IPS-18a (cell line): ENCODE measurements around the gene PAFAH1B1.
"Not testable (repeated sequence)": the region's sequence is repeated elsewhere in the genome, so short reads cannot be mapped to it uniquely, and the experiment has no call there.

Source experiments
- H3K27ac ChIP-seq: one replicate; pipeline ENCODE4 v1.5.1; 2013; ENCODE audit warnings: low read length
- H3K27me3 ChIP-seq: one replicate; pipeline ENCODE4 v1.6.1; 2013; ENCODE audit warnings: mild to moderate bottlenecking, low read length; ENCODE audit not compliant: control insufficient read depth, insufficient read depth
- H3K36me3 ChIP-seq: one replicate; pipeline ENCODE4 v1.6.1; 2013; ENCODE audit warnings: low read depth, low read length; ENCODE audit not compliant: control insufficient read depth
- H3K4me1 ChIP-seq: one replicate; pipeline ENCODE4 v1.6.1; 2013; ENCODE audit warnings: low read depth, low read length; ENCODE audit not compliant: control insufficient read depth
- H3K4me3 ChIP-seq: one replicate; pipeline ENCODE4 v1.5.1; 2013; ENCODE audit warnings: low read length
- H3K9ac ChIP-seq: one replicate; pipeline ENCODE4 v1.6.1; 2013; ENCODE audit warnings: mild to moderate bottlenecking, low read length, moderate library complexity
- H3K9me3 ChIP-seq: one replicate; pipeline ENCODE4 v1.6.1; 2013; ENCODE audit warnings: low read depth, low read length; ENCODE audit not compliant: control insufficient read depth

PAFAH1B1 gene

DNA sequence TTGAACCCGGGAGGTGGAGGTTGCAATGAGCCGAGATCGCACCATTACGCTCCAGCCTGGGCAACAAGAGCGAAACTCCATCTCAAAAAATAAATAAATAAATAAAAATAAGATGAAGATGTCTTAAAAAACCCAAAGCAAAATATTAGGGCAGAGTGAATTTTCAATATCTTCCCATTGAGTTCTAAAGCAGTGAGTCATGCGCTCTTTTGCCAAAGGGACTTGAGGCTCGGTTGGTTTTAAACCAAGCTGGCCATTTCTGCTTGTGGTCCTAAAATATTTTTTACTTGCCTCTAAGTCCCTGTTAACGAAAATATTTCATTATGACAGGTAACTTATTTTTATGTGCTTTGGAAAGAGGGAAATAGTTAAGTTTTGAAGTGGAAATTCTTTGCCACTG is 4.7 kb downstream of the PAFAH1B1 start:
- H3K9ac ChIP-seq = no peak overlapping the region
- no peaks in the 10 kb centered on the region for H3K9me3 ChIP-seq
- H3K27me3 ChIP-seq = no peaks in the 10 kb centered on the region
- H3K4me1 ChIP-seq = peaks cover 18% of the 10 kb centered on the region
- H3K36me3 ChIP-seq = no peaks in the 10 kb centered on the region
- H3K27ac ChIP-seq = no peak overlapping the region
- no peak overlapping the region for H3K4me3 ChIP-seq

DNA sequence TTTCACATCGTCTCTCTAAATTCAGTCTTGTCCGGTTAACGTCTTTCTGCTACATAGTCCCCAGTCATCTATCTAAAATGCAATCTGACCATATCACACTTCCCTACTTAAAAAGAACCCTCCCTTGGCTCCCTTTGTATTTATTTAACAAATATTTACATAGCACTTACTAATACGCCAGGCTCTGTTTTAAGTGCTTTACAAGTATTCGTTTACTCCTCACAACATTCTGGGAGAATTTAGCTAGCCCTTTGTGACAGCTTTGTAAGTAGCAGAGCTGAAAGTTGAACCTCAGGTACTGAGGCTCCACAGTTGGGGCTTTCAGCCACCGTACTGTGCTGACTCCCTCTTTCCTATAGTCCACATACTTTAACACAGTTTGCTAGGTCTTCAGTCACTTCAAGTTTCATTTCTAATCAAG is 9.2 kb downstream of the PAFAH1B1 start:
- H3K4me3 ChIP-seq = no peak overlapping the region
- H3K9me3 ChIP-seq = no peaks in the 10 kb centered on the region
- H3K4me1 ChIP-seq = peaks cover 10% of the 10 kb centered on the region
- no peak overlapping the region for H3K9ac ChIP-seq
- peaks cover 3% of the 10 kb centered on the region for H3K36me3 ChIP-seq
- no peaks in the 10 kb centered on the region for H3K27me3 ChIP-seq
- H3K27ac ChIP-seq = no peak overlapping the region

DNA sequence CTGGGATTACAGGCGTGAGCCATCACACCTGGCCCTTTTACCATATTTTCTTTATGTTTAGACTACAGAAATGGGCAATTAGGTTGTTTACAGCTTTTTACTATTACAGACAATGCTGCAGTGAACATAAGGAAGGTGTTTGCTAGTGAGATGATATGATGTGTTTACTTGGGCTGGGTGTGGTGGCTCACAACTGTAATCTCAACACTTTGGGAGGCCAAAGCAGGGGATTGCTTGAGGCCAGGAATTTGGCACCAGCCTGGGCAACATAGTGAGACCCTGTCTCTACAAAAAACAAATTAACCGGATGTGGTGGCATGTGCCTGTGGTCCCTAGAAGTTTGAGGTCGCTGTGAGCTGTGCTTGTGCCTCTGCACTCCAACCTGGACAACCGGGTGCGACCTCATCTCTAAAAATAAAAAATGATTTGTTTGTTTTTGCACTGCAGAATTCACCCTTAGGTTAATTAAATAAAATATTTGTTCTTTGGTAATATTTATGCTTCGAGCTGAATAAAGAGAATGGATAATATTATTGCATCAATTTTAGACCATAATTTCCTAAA is 15.0 kb downstream of the PAFAH1B1 start:
- H3K27ac ChIP-seq = no peak overlapping the region
- H3K36me3 ChIP-seq = peaks cover 3% of the 10 kb centered on the region

DNA sequence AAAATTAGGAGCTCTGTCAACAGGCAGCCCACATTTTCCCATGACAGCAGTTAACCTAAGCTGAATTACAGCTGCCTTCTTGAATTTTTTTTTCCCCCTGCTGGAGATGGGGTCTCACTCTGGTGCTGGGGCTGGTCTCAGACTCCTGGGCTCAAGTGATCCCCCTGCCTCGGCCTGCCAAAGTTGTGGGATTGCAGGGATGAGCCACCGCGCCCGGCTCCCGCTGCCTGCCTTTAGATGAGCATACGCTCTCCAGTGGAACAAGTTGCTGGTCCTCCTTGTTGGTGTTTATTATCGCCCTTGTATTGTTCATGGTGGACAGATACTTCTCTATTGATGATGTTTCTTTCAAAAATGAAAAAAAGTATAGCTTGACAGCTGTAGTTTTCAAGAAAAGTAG is 15.6 kb downstream of the PAFAH1B1 start:
- Histone ChIP-seq H3K36me3 (peaks cover 3% of the 10 kb centered on the region), H3K9ac (no peak overlapping the region), H3K4me1 (peaks cover 5% of the 10 kb centered on the region), H3K27me3 (no peaks in the 10 kb centered on the region), H3K4me3 (no peak overlapping the region), H3K27ac (no peak overlapping the region), H3K9me3 (no peaks in the 10 kb centered on the region)

More for the DNA sequence above, 15.0 kb downstream of the PAFAH1B1 start:
- Histone ChIP-seq H3K9me3 (no peaks in the 10 kb centered on the region), H3K4me3 (no peak overlapping the region), H3K4me1 (peaks cover 5% of the 10 kb centered on the region), H3K9ac (no peak overlapping the region), H3K27me3 (no peaks in the 10 kb centered on the region)

DNA sequence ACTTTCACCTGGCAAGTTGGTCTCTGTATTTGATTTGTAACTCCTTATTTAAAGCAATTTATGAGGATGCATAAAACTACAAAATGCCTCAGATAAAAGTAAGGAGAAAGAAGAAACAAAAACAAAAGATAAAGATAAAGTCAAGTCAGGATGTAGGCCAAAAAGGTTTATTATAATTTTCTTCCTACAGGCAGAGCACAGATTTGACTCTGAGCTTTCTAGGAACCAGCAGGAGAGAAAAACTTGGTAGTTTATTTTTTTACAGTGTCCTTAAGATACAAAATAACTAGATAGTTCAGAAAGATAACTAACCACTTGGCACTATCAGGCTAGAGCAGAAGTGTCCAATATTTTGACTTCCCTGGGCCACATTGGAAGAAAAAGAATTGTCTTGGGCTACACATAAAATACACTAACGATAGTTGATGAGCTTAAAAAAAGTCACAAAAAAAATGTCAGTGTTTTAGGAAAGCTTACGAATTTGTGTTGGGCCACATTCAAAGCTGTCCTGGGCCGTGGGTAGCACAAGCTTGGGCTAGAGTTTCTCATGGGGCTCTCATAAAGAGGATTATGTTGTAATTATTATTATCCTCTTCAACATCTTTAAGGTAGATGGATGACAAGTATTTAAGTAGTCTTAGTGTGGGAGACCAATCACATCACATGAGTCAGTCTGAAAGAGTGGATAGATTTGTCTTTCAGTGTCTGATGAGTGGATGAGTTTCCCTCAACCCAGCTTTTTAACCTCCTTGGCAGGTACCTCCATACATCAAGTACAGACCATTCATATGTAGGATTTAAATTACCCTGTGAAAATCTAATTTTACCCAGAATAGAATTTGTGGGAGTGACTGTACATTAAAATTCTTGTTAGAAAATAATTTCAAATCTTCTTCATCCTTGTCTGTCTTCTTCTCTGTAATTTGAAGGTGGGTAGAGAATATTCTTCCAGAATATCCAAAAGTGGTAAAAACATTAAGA is 17.0 kb downstream of the PAFAH1B1 start:
- peaks cover 3% of the 10 kb centered on the region for H3K36me3 ChIP-seq
- H3K27ac ChIP-seq = no peak overlapping the region
- H3K9me3 ChIP-seq = no peaks in the 10 kb centered on the region
- no peak overlapping the region for H3K9ac ChIP-seq
- no peak overlapping the region for H3K4me3 ChIP-seq
- no peaks in the 10 kb centered on the region for H3K27me3 ChIP-seq
- H3K4me1 ChIP-seq = no peaks in the 10 kb centered on the region

DNA sequence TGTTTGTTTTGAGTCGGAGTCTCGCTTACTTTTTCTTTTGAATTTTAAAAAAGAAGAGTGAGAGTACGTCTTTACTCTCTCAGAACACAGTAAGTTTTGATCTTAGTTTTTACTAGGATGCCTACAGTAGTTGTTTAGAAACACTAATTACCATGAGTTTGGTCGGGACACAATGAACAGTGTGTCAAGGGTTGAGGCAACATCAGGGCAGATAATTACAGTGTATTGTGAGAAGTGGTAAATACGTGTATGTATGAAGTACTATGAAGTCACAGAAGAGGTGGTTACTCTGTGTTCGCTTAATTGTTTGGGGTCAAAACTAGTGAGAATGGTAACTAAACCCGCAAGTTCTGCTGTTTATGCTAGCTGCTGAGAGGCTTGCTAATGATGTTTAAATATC is 18.2 kb downstream of the PAFAH1B1 start:
- Histone ChIP-seq H3K27ac (no peak overlapping the region), H3K4me3 (no peak overlapping the region), H3K9me3 (no peaks in the 10 kb centered on the region), H3K9ac (no peak overlapping the region), H3K27me3 (no peaks in the 10 kb centered on the region), H3K4me1 (no peaks in the 10 kb centered on the region), H3K36me3 (no peaks in the 10 kb centered on the region)

DNA sequence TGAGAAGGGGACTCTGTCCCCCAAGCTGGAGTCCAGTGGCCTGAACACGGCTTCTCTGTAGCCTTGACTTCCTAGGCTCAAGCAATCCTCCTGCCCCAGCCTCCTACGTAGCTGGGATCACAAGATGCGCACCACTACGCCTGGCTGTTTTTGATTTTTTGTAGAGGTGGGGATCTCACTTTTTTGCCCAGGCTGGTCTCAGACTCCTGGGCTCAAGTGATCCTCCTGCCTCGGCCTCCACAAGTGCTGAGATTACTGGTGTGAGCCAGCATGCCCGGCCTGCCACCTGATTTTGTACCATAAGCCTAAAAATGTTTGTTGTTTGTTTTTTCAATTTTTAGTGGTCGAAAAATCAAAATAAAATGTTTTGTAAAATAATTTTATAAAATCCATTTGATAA is 19.2 kb downstream of the PAFAH1B1 start:
- Histone ChIP-seq H3K9me3 (no peaks in the 10 kb centered on the region), H3K36me3 (no peaks in the 10 kb centered on the region), H3K4me1 (no peaks in the 10 kb centered on the region), H3K27ac (no peak overlapping the region), H3K9ac (no peak overlapping the region), H3K27me3 (no peaks in the 10 kb centered on the region), H3K4me3 (no peak overlapping the region)

DNA sequence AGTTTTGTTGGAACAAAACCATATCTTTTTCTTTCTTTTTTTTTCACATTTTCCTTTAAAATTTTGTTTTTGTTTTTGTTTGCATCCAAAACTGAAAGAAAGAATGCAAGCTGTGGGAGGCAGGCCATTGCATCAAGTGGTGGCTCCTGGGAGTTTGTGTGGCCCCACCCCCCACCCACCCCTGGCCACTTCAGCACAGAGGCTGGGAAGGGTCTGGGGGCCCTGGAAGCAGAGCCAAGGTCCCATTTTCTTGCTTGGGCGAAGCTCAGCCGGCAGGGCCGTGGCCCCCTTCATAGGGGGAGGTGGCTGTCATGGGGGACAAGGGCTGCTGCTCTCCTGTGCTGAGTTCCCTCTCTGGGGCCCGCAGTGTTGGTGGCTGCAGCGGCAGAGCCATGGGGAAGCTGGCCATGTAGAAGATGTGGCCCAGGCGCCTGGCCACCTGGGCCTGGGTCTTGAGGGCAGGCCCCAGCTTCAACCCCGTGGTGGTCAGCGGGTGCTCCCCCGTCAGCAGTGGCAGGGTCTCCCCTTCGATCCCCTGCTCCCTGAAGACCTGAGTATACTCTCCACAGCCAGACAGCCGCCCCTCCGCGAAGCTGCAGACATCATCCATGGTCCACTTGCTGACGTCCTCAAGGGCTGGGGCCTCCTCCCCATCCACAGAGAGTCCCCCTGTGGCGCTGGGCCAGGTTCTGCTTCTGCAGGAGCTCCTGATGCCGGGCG is 19.8 kb downstream of the PAFAH1B1 start:
- no peaks in the 10 kb centered on the region for H3K4me1 ChIP-seq
- no peak overlapping the region for H3K4me3 ChIP-seq
- no peak overlapping the region for H3K9ac ChIP-seq
- no peaks in the 10 kb centered on the region for H3K9me3 ChIP-seq
- no peaks in the 10 kb centered on the region for H3K27me3 ChIP-seq
- no peaks in the 10 kb centered on the region for H3K36me3 ChIP-seq
- no peak overlapping the region for H3K27ac ChIP-seq

DNA sequence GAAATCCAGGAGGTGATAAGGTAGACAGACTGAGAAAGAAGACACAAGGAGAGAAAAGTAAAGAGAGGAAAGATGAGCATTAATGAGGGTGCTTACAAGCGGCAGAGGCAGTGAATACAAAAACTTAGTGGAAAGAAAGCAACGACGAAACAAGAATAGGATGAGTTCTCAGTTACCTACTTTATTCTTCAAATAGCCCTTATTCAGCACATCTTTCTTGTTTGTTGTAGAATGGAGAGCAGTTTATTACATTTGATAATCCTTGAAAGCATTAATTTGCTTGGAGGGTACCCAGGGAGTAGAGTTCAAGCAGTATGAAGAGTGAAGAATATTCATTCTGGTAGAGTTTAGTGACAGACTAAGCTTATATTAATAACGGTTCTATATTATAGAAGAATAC is 22.4 kb downstream of the PAFAH1B1 start:
- no peak overlapping the region for H3K4me3 ChIP-seq
- H3K9ac ChIP-seq = no peak overlapping the region
- no peaks in the 10 kb centered on the region for H3K27me3 ChIP-seq

DNA sequence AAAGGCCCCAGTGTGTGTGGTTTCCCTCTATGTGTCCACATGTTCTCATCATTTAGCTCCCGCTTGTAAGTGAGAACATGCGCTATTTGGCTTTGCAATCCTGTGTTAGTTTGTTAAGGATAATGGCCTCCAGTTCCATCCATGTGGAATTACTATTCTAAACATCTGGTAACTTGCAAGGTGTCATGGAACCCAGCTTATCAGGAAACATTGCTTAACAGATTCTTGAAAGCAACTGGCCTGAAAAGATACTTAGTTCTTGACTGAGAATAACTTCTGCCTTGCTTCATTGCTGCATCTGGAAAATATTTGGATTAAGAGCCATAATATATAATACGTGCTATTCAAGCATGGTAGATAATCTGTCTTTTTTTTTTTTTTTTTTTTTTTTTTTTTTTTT is 27.8 kb downstream of the PAFAH1B1 start:
- Histone ChIP-seq H3K9ac (no peak overlapping the region), H3K27ac (no peak overlapping the region), H3K27me3 (no peaks in the 10 kb centered on the region), H3K36me3 (no peaks in the 10 kb centered on the region), H3K4me1 (peaks cover 13% of the 10 kb centered on the region), H3K4me3 (no peak overlapping the region), H3K9me3 (peaks cover 5% of the 10 kb centered on the region)

More for the DNA sequence above, 22.4 kb downstream of the PAFAH1B1 start:
- H3K36me3 ChIP-seq = no peaks in the 10 kb centered on the region
- H3K9me3 ChIP-seq = no peaks in the 10 kb centered on the region
- no peaks in the 10 kb centered on the region for H3K4me1 ChIP-seq
- no peak overlapping the region for H3K27ac ChIP-seq

DNA sequence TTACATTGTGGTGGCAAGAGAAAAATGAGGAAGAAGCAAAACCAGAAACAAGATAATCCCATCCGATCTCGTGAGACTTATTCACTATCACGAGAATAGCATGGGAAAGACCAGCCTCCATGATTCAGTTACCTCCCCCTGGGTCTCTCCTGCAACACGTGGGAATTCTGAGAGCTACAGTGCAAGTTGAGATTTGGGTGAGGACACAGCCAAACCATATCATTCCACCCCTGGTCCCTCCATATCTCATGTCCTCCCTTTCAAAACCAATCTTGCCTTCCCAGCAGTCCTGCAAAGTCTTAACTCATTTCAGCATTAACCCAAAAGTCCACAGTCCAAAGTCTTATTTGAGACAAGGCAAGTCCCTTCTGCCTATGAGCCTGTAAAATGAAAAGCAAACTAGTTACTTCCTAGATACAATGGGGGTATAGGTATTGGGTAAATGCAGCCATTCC is 28.5 kb downstream of the PAFAH1B1 start:
- H3K4me1 ChIP-seq = peaks cover 13% of the 10 kb centered on the region
- H3K27me3 ChIP-seq, H3K9me3 ChIP-seq, H3K4me3 ChIP-seq, H3K9ac ChIP-seq, H3K36me3 ChIP-seq, H3K27ac ChIP-seq: not testable (repeated sequence)
